GM12874 (cell line): ENCODE measurements around the gene PBX1.

Experiments used
- TF ChIP-seq, protein P1 (sequence below): IDR thresholded peaks from 2 replicates; pipeline ENCODE4 v1.5.1; 2011; ENCODE audit warnings: low read depth, mild to moderate bottlenecking, control low read depth, low read length, moderate library complexity; ENCODE audit not compliant: insufficient read depth

PBX1 gene

DNA sequence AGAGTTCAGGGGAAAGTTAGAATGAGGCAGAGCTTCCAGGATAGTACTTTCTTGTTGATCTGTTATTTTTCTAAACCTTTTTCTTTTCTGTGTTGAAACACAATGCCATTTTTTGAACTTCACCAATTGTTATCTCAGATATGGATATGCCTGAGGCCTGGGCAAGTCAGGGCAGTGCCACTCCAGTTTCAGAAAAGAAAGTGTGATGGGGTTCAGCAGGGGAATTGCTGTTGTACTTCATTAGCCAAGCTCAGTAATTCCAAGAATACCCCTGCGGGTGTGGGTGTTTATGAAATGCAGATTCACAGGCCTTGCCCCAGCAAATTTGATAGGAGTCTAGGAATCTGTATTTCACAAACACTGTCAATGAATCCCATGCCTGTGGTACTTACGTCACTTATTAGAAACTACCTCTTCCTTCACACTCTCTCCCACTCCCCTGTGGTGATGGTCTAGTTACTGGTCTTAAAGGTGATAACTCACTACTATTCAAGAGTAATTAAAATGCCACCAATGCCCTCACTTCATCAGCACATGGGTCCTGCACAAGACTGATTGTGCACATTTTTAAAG is 142.3 kb downstream of the PBX1 start:
- TF ChIP-seq, protein P1, sequence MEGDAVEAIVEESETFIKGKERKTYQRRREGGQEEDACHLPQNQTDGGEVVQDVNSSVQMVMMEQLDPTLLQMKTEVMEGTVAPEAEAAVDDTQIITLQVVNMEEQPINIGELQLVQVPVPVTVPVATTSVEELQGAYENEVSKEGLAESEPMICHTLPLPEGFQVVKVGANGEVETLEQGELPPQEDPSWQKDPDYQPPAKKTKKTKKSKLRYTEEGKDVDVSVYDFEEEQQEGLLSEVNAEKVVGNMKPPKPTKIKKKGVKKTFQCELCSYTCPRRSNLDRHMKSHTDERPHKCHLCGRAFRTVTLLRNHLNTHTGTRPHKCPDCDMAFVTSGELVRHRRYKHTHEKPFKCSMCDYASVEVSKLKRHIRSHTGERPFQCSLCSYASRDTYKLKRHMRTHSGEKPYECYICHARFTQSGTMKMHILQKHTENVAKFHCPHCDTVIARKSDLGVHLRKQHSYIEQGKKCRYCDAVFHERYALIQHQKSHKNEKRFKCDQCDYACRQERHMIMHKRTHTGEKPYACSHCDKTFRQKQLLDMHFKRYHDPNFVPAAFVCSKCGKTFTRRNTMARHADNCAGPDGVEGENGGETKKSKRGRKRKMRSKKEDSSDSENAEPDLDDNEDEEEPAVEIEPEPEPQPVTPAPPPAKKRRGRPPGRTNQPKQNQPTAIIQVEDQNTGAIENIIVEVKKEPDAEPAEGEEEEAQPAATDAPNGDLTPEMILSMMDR, result no peak

DNA sequence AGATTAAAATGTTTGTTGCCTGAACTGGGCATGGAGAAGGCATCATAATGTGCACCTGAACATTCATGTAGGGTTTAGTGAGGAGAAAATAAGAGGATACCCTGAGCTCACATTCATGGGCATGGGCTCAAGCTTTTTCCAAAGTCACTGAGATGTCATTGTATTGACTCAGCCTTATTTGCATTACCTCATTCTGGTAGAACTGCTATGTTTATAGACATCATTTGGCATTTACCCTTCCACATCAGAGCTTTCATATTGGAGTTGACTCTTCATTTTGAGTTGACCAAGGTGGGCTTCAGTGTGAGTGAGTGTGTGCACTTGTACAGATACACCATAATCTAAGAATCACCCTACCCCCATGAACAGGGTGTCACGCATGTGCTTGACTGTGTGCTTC is 143.2 kb downstream of the PBX1 start:
- TF ChIP-seq, protein P1, result no peak

DNA sequence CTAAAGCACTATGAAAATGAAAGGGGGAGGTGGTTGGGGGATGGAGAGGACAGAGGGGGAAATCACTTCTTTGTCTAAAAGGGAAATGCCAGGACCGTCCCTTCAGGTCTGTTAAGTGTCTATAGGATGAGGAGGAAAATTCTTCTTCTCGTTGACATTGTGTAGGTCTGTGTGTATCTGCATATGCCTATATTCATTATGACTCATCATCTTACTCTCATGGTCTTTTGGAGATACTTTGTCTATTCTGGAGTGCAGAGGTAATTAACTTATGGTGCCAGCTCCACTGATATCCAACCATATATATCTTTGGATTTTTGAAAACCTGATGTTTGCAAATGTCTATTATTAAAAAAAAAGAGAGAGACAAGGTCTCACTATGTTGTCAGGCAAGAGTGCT is 143.7 kb downstream of the PBX1 start:
- TF ChIP-seq, protein P1, result no peak

DNA sequence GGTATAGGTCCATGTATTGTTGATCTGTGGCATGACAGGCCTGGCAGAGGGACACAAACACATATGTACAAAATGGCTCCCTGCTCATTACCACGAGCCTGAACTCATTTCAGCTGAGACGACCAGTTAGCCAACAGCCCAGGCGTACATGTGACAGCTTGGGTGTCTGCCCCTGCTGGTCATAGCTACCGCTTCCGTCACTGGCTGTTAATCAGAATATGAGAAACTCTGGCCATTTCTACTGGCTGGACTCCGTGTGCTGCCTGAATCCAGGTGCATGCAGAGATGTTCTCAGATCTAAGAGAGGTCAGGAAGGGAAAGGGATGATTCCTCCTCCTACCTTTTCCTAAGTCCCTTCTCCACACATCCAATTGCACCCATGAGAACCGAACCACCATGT is 144.5 kb downstream of the PBX1 start:
- TF ChIP-seq, protein P1, result no peak

DNA sequence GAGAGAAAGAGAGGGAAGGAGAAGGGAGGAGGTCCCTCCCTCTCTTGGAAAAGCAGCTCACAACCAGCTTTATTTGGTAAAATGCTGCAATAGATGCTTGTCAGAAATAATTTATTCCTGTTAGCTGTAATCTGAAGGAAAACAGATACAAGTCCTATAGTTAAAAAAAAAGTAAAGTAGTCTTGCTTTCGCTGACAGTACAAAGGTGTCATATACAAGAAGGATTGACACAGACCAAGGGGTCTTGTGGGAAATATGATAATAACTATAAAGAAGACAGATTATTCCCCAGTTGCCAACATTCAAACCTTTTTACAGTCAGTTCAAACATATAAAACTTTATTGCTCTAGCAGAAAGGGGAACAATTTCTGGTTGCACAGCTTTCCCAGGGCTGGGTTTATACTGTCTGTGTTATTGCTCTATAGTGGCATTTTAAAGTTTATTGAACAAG is 145.0 kb downstream of the PBX1 start:
- TF ChIP-seq, protein P1, result no peak

DNA sequence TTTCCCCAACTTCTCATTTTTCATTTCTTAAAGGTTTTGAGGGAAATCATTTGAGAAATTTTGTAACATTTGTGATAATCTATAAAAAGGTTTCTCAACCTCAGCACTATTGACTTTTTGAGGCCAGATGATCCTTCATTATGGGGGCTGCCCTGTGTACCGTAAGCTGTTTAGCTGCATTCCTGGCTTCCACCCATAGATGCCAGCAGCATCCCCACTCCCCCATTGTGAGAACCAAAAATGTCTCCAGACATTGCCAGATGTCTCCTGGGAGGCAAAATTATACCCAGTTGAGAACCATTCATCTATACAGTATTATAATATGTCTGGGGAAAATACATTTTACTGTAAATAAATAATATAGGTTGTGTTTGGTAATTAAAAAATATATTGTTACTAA is 146.0 kb downstream of the PBX1 start:
- TF ChIP-seq, protein P1, result no peak

DNA sequence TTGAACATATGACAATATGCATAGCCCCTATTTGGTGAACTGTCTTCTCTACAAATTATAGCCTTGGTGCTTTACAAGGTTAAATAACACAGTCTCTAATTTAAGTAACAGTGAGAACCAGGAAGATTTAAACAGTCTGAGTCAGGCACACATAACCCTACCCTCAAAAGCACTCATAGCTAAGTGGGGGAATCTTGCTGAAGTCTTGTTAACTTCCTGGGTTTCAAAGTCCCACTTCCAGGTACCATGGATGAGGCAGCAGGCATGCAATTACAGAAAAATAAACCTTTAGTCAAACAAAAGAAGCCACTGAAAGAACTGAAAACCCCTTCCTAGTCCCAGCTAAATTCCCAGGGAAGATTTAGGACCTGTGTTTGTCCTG is 147.6 kb downstream of the PBX1 start:
- TF ChIP-seq, protein P1, result no peak
